ENCODE measurements around the gene MOV10L1. TPM values are rescaled to one million over a fixed set of nuclear protein-coding genes. Genes with fewer than 3 reads are reported as not detected.

Gene MOV10L1
- total and polyA plus RNA-seq, 11 donors = 0.06 to 0.63 (median 0.13) TPM; not detected in 6

DNA sequence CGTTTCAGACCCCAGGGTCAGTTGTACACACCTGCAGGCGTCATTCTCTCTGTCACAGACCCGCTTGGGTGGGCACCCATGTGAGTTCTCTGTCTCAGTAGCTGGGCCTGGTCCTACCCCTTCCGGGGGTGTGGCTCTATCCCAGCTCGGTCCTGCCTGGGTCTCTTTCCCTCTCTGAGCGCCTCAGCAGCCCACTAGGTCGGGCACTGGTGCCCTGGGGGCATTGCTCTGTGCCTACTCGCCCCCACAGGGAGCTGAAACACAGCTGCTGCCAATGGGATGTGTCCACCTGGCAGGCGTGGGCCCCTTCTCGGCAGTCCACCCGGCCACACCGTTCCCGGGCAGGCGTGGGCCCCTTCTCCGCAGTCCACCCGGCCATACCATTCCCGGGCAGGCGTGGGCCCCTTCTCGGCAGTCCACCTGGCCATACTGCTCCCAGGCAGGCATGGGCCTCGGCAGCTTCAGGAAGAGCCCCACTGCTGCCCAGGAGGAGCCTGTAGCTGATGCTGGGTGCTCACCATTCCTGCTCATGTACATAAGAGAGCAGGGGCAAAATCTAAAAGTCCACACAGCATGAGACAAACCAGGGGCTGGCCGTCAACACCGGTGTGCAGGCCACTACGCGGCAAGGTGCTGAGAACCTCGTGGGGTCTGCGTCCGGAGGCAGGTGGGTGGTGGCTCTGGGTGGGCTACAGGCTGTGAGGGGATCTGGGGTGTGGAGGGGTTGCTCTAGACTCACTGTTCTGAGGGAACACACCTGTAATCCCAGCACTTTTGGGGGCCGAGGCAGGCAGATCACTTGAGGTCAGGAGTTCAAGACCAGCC is 16.9 kb upstream of the MOV10L1 start:
- DNase-seq = no peak
- WGBS, 4 donors = 87 to 92% (median 89%) methylated on average over 26 to 28 of the region's 28 CpGs

DNA sequence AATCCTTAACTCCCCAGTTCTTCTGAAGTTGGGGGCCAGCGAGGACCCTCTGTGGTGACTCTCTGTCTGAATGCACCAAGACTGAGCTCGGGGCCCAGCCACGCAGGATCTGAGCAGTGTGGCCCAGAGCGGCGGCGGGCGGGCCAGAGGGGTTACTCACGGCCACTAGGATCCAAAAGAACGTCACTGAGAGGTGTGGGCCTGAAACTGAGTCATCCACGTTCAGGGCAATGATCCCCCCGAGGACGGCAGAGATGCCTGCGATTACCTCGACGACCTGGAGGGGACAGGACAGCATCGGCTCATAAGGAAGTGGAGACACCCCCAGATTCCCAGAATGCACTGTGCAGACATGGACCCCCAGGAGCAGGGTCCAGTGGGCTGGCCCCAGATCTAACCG is 15.8 kb upstream of the MOV10L1 start:
- DNase-seq = no peak
- no peaks in the 10 kb centered on the region for H3K4me1 ChIP-seq
- intact Hi-C loops (cut with DNase I) = no loop called here

More for the DNA sequence above, 16.9 kb upstream of the MOV10L1 start:
- Histone ChIP-seq H3K36me3 (no peaks in the 10 kb centered on the region), H3K4me1 (no peaks in the 10 kb centered on the region), H3K4me3 (no peak overlapping the region), H3K9me3 (no peaks in the 10 kb centered on the region), H3K27ac (no peak overlapping the region), H3K27me3 (peaks cover 0 to 13% (median 0%) of the 10 kb centered on the region in 9 donors)
- no peak for ATAC-seq
- intact Hi-C loops (cut with DNase I) = no loop called here
- TF ChIP-seq, protein P1, sequence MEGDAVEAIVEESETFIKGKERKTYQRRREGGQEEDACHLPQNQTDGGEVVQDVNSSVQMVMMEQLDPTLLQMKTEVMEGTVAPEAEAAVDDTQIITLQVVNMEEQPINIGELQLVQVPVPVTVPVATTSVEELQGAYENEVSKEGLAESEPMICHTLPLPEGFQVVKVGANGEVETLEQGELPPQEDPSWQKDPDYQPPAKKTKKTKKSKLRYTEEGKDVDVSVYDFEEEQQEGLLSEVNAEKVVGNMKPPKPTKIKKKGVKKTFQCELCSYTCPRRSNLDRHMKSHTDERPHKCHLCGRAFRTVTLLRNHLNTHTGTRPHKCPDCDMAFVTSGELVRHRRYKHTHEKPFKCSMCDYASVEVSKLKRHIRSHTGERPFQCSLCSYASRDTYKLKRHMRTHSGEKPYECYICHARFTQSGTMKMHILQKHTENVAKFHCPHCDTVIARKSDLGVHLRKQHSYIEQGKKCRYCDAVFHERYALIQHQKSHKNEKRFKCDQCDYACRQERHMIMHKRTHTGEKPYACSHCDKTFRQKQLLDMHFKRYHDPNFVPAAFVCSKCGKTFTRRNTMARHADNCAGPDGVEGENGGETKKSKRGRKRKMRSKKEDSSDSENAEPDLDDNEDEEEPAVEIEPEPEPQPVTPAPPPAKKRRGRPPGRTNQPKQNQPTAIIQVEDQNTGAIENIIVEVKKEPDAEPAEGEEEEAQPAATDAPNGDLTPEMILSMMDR (IDR thresholded peaks at IDR 0.05) = no peak
- TF ChIP-seq POLR2A (IDR thresholded peaks at IDR 0.05) = no peak

DNA sequence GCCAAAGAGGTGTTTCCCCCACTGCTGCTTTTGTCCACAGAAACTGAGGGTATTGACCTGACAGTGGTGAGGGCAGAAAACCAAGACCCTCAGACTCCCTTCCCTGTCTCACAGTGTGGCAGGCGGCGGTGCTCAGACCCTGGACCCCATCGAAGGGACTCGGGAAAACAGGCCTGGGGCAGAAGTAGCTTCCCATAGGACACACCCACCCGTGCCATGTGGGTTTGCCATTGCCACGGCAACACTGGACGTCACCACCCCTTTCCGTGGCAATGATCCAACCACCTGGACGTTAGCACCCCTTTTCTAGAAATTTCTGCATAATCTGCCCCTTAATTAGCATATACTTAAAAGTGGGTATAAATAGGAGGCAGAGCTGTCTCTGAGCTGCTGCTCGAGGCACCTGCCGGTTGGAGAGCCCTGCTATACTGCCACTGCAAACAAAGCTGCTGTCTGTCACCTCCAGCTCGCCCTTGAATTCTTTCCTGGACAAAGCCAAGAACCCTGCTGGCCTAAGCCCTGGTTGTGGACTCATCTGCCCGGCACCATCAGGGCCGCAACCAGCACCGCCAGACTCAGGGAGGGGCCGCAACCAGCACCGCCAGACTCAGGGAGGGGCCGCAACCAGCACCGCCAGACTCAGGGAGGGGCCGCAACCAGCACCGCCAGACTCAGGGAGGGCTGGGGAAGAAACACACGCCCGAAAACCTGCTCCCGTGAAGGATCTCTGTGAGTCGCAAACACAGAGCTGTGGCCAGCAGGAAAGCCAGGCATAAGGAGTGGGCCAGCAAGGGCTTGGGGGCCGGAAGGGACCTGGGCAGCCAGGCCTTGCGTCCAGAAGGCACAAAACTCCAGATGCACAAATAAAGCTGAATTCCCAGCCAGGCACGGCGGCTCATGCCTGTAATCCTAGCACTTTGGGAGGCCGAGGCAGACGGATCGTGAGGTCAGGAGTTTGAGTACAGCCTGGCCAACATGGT is 15.0 kb upstream of the MOV10L1 start:
- Histone ChIP-seq H3K36me3 (no peaks in the 10 kb centered on the region), H3K27me3 (peaks cover 0 to 20% (median 0%) of the 10 kb centered on the region in 9 donors), H3K27ac (no peak overlapping the region), H3K4me1 (no peaks in the 10 kb centered on the region), H3K4me3 (no peak overlapping the region), H3K9me3 (no peaks in the 10 kb centered on the region)
- TF ChIP-seq, protein P1 (IDR thresholded peaks at IDR 0.05) = no peak
- TF ChIP-seq POLR2A (IDR thresholded peaks at IDR 0.05) = no peak
- no peak for DNase-seq
- intact Hi-C loops (cut with DNase I) = no loop called here
- ATAC-seq = peak in 1 of 4 donors; percentile 41
- WGBS, 4 donors = 77 to 82% (median 81%) methylated on average over 30 to 32 of the region's 32 CpGs

More for the DNA sequence above, 15.8 kb upstream of the MOV10L1 start:
- H3K9me3 ChIP-seq = no peaks in the 10 kb centered on the region
- no peak for TF ChIP-seq POLR2A (IDR thresholded peaks at IDR 0.05)
- TF ChIP-seq, protein P1 (IDR thresholded peaks at IDR 0.05) = no peak
- peaks cover 0 to 20% (median 0%) of the 10 kb centered on the region in 9 donors for H3K27me3 ChIP-seq
- no peaks in the 10 kb centered on the region for H3K36me3 ChIP-seq
- H3K4me3 ChIP-seq = no peak overlapping the region
- no peak for ATAC-seq
- 76 to 87% (median 82%) methylated on average over 16 to 17 of the region's 17 CpGs for WGBS, 4 donors
- H3K27ac ChIP-seq = no peak overlapping the region

Data from heart left ventricle (tissue), 16 donors.